ENCODE data around the gene RRP1B.

DNA sequence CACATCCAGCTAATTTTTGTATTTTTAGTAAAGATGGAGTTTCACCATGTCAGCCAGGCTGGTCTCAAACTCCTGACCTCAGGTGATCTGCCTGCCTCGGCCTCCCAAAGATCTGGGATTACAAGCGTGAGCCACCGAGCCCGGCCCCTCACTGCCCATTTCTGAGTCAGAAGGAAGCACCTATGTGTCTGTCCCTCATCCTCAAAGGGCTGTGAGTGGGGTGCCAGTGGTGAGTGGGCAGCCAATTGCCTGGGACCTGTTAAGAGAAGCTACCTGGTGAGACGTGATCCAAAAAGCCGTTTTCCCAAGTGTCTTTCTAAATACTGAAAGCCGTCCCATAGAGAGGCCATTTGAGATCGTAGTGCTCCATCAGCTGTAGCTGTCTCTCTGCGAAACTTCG lies 32.4 kb downstream of the RRP1B start:
- TF ChIP-seq, protein P1, sequence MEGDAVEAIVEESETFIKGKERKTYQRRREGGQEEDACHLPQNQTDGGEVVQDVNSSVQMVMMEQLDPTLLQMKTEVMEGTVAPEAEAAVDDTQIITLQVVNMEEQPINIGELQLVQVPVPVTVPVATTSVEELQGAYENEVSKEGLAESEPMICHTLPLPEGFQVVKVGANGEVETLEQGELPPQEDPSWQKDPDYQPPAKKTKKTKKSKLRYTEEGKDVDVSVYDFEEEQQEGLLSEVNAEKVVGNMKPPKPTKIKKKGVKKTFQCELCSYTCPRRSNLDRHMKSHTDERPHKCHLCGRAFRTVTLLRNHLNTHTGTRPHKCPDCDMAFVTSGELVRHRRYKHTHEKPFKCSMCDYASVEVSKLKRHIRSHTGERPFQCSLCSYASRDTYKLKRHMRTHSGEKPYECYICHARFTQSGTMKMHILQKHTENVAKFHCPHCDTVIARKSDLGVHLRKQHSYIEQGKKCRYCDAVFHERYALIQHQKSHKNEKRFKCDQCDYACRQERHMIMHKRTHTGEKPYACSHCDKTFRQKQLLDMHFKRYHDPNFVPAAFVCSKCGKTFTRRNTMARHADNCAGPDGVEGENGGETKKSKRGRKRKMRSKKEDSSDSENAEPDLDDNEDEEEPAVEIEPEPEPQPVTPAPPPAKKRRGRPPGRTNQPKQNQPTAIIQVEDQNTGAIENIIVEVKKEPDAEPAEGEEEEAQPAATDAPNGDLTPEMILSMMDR (IDR thresholded peaks at IDR 0.05): no peak
- no peak for TF ChIP-seq POLR2AphosphoS5 (IDR thresholded peaks at IDR 0.05; ENCODE audit: low read depth, low read length)

Data from Panc1 (cell line).